Vagina (tissue), 2 donors: ENCODE measurements around the gene SPATS2. TPM values are rescaled to one million over a fixed set of nuclear protein-coding genes. Genes with fewer than 3 reads are reported as not detected.

ENCODE experiments used
- DNase-seq, 2 donors: peaks; one replicate each; pipeline ENCODE4 v3.0.0-alpha.2; 2017; ENCODE audit errors: extremely low spot score in 2 of 2
- H3K27ac ChIP-seq: fragments of 200-600 bp; sonication (generic); one replicate; pipeline ENCODE4 v1.5.1; 2019
- H3K27me3 ChIP-seq: fragments of 200-600 bp; sonication (generic); one replicate; pipeline ENCODE4 v1.5.1; 2019
- H3K36me3 ChIP-seq, 2 donors: fragments of 200-600 bp; sonication (generic); one replicate each; pipeline ENCODE4 v1.5.1; 2017 to 2019
- H3K4me1 ChIP-seq: fragments of 200-600 bp; sonication (generic); one replicate; pipeline ENCODE4 v1.5.1; 2019
- H3K4me3 ChIP-seq, 2 donors: fragments of 200-600 bp; sonication (generic); 1 replicate in 1 of 2; 2 replicates in 1 of 2; pipeline ENCODE4 v1.5.1; 2016 to 2019
- H3K9me3 ChIP-seq: fragments of 200-600 bp; sonication (generic); one replicate; pipeline ENCODE4 v1.5.1; 2019
- POLR2A ChIP-seq, 2 donors: fragments of 450-650 bp; IDR thresholded peaks; one replicate each; pipeline ENCODE4 v1.6.1; 2017; ENCODE audit warnings: antibody characterized with exemption in 2 of 2, mild to moderate bottlenecking in 2 of 2, moderate library complexity in 2 of 2
- POLR2AphosphoS5 ChIP-seq, 2 donors: sonication (generic); formaldehyde crosslinking; IDR thresholded peaks; one replicate each; pipeline ENCODE4 v1.9.0; 2017; ENCODE audit warnings: antibody characterized with exemption in 2 of 2, mild to moderate bottlenecking in 2 of 2, low read depth in 1 of 2; ENCODE audit not compliant: insufficient read depth in 1 of 2
- intact Hi-C: fragments of 100-400 bp; cut with DNase I; formaldehyde crosslinking; loops from one replicate; pipeline ENCODE4 v1.15.1; 2023
- total RNA-seq: library from RNA; depleted of rRNA; stranded (reverse); fragments of >200 nt; gene quantifications from one replicate; pipeline ENCODE4 v1.2.3, GENCODE V29; 2016
- TF ChIP-seq, protein P1 (sequence below), 3 experiments: fragments of 450-650 bp in 2 of 3; fragments of 200-600 bp in 1 of 3; sonication (generic) in 1 of 3; IDR thresholded peaks; one replicate each; pipeline ENCODE4 v1.5.1; 2017 to 2019; ENCODE audit warnings: antibody characterized with exemption in 3 of 3, mild to moderate bottlenecking in 2 of 3, moderate library complexity in 2 of 3

Gene SPATS2
- total RNA-seq, 1 donor from 2014 or later: 28.0 TPM

DNA sequence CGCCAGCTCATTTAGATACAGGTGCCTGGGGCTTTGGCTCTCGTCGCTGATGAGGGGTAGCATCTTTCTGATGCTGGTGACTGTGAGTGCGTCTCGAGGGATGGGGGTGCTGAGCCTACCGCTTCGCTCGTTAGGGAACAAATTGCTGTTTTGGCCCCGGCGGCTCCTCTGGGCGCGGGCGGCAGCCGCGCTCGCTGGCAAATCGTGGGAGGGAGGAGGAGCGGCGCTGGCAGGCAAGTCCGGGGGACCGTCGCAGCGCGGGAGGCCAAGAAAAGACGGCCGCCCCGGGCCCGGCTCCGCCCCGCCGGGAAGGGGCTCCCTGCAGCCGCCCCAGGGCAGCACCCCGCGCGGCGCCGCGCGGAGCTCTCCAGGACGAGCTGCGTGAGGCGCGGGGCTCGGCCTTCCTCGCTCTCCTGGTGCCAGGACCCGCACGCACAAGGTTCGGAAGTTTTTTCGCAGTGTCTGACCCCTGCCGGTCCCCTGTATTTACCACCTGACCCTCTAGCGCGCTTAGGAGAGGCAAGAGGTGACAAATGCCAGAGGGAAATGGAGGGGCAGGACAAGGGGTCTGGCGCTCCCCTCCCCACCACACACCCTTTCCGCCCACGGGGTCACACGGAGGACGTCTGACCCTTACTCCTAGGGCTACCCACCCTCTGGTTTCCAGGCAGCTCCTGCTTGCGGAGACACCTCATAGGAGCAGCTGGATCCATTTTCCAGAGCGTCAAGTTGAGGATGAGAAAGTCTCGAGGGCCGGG is 170.7 kb downstream of the SPATS2 start:
- TF ChIP-seq POLR2AphosphoS5 (IDR thresholded peaks at IDR 0.05; ENCODE audit: insufficient read depth in 1 of 2, low read depth in 1 of 2): no peak
- TF ChIP-seq POLR2A (IDR thresholded peaks at IDR 0.05): no peak
- TF ChIP-seq, protein P1, sequence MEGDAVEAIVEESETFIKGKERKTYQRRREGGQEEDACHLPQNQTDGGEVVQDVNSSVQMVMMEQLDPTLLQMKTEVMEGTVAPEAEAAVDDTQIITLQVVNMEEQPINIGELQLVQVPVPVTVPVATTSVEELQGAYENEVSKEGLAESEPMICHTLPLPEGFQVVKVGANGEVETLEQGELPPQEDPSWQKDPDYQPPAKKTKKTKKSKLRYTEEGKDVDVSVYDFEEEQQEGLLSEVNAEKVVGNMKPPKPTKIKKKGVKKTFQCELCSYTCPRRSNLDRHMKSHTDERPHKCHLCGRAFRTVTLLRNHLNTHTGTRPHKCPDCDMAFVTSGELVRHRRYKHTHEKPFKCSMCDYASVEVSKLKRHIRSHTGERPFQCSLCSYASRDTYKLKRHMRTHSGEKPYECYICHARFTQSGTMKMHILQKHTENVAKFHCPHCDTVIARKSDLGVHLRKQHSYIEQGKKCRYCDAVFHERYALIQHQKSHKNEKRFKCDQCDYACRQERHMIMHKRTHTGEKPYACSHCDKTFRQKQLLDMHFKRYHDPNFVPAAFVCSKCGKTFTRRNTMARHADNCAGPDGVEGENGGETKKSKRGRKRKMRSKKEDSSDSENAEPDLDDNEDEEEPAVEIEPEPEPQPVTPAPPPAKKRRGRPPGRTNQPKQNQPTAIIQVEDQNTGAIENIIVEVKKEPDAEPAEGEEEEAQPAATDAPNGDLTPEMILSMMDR (IDR thresholded peaks at IDR 0.05): no peak
- Histone ChIP-seq H3K27ac (no peak overlapping the region), H3K4me1 (peaks cover 15% of the 10 kb centered on the region), H3K27me3 (peaks cover 4% of the 10 kb centered on the region), H3K9me3 (no peaks in the 10 kb centered on the region), H3K4me3 (peak overlapping the region; percentile 48 to 57), H3K36me3 (no peaks in the 10 kb centered on the region)
- DNase-seq: no peak
- intact Hi-C loops: no loop called here

DNA sequence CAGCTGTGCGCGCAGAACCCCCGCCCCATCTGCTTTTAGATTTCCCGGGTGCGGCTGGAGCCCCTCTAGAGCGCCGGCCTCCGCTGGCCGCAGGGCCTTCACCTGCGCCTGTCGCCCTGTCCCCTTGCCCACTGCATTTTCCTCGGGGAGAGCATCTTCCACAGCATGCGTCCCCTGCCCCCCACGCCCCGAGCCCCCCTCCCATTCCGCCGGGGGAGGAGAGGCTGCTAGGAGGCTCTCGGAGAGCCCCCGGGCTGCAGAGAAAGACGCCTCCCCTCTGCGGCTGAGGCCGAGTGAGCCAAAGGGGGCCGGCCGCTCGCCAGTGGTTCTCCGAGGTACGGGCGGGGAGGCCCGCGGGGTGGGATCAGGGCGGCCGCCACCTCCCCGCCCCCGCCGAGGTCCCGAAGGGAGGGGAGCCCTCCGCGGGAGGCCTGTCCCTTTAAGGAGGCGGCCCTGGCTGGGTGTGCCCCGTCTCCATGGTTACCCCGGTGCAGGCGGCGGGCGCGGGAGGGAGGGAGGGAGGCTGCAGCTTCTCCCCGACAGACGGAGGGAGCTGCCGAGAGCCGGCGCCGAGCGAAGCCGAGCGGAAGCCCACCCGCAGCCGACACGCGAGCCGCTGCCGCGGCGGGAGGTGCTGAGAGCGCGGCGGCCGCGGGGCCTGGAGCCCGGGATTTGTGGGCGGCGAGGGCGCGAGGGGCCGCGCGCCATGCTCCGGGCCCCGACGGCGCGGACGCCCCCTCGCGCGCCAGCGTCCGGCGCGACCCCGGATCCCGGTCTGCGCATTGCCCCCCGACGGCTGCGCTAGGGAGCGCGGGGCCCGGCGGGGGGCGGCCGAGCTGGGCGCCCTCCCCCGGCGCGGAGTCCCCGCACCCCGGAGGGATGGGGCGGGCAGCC is 171.5 kb downstream of the SPATS2 start, which contains the start of gene KCNH3:
TSS of gene KCNH3 (plus strand) at position 521 of the 894 bp plus-strand sequence. CDS start 387 bp downstream, outside the sequence.
- intact Hi-C loops: no loop called here
- Histone ChIP-seq H3K4me3 (peak within 1 kb of the TSS; percentile 48 to 57), H3K9me3 (no peaks in the 10 kb centered on the region), H3K36me3 (no peaks in the 10 kb centered on the region), H3K27me3 (peaks cover 4% of the 10 kb centered on the region), H3K27ac (no peak within 1 kb of the TSS), H3K4me1 (peaks cover 15% of the 10 kb centered on the region)
- DNase-seq: no peak
- TF ChIP-seq, protein P1 (IDR thresholded peaks at IDR 0.05): no peak
- TF ChIP-seq POLR2A (IDR thresholded peaks at IDR 0.05) (no peak), POLR2AphosphoS5 (IDR thresholded peaks at IDR 0.05; ENCODE audit: insufficient read depth in 1 of 2, low read depth in 1 of 2) (no peak)

DNA sequence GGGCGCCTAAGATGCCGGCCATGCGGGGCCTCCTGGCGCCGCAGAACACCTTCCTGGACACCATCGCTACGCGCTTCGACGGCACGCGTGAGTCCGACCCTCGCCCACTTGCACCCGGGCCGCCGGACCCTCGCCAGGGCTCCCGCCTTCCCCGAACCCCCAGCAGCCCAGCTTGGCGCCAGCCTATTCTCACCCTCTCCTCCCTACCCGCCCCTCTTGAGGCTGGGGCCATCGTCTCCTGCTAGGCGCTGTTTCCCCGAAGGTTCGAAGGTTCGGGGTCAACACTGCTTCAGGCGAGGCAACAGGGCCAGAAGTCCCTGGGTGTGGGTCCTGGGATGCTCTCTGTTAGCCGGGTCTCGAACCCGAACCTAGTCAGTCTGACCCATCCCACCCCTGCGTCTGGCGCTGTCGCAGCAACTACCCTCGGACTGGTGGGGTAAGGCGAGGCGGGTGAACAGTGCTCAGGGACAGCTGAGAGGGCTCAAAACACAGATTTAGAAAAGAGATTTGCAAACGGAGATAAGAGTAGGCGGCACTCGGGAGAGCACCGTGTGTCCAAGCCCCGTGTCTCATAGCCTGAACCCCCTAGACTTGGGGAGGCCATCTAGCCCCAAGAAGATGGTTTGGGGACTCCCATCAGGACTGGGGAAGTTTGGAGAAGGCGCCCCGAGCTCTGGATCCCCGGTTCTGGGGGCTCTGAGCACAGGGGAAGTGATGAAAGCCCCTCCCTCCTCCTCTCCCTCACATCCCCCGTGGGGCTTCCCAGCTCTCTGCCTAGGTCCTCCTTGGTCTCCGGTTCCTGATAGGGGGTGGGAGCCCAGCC is 172.4 kb downstream of the SPATS2 start:
- Histone ChIP-seq H3K9me3 (no peaks in the 10 kb centered on the region), H3K4me1 (peaks cover 15% of the 10 kb centered on the region), H3K27me3 (peaks cover 4% of the 10 kb centered on the region), H3K4me3 (peak overlapping the region; percentile 48 to 57), H3K36me3 (no peaks in the 10 kb centered on the region), H3K27ac (no peak overlapping the region)
- DNase-seq: no peak
- intact Hi-C loops: no loop called here
- TF ChIP-seq POLR2AphosphoS5 (IDR thresholded peaks at IDR 0.05; ENCODE audit: insufficient read depth in 1 of 2, low read depth in 1 of 2): no peak
- no peak for TF ChIP-seq POLR2A (IDR thresholded peaks at IDR 0.05)
- TF ChIP-seq, protein P1 (IDR thresholded peaks at IDR 0.05): no peak

DNA sequence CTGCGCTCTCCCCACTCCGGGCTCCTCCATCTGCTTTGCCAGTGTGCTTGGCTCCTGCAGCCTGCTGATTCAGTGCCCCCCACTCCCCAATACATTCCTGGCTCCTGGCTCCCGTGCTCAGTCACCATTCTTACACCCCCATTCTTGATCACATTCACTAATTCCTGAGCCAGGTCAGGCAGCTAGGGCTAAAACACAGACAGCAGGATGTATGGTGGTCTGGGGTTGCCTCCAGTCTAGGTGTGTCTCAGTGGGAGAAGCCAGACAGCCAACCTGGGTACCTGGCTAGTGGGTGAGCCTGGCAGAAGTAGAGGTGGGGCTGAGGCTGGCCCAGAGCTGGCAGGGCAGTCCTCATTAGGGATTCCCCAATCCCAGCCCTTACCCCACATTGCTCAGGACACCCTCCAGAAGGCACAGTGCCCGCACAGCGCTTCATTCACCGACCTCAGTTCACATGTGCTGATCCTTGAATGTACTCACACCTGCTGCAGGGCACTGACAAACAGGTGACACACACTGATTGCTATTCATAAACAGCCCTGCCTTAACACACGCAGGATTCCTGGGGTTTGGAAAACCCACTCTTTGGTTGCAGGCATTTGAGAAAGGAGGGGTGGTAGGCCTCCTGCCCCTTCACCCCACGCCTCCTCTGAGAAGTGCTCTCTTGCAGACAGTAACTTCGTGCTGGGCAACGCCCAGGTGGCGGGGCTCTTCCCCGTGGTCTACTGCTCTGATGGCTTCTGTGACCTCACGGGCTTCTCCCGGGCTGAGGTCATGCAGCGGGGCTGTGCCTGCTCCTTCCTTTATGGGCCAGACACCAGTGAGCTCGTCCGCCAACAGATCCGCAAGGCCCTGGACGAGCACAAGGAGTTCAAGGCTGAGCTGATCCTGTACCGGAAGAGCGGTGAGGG is 173.2 kb downstream of the SPATS2 start:
- H3K9me3 ChIP-seq: no peaks in the 10 kb centered on the region
- TF ChIP-seq POLR2A (IDR thresholded peaks at IDR 0.05) (no peak), POLR2AphosphoS5 (IDR thresholded peaks at IDR 0.05; ENCODE audit: insufficient read depth in 1 of 2, low read depth in 1 of 2) (no peak)
- TF ChIP-seq, protein P1 (IDR thresholded peaks at IDR 0.05): no peak
- intact Hi-C loops: no loop called here
- H3K4me3 ChIP-seq: no peak overlapping the region
- DNase-seq: no peak
- no peaks in the 10 kb centered on the region for H3K36me3 ChIP-seq
- H3K27me3 ChIP-seq: peaks cover 4% of the 10 kb centered on the region
- no peak overlapping the region for H3K27ac ChIP-seq
- peaks cover 15% of the 10 kb centered on the region for H3K4me1 ChIP-seq
